A673 (cell line): ENCODE data around the gene FTCDNL1. TPM values are rescaled to one million over a fixed set of nuclear protein-coding genes. Genes with fewer than 3 reads are reported as not detected.

Experiments used
- BruUV-seq: library from RNA; stranded (reverse); fragments of 400-500 nt; replicated peaks from 2 replicates; lab custom pipeline; 2021; lab: Mats Ljungman, UMichigan
- CTCF ChIA-PET: fragments of 300-600 bp; sonication (Branson Sonifier 250); formaldehyde crosslinking; loops from one replicate; lab custom pipeline; 2022; ENCODE audit warnings: antibody characterized with exemption; lab: Charles Lee
- POLR2A ChIA-PET: fragments of 300-600 bp; sonication (Branson Sonifier 250); formaldehyde crosslinking; loops from one replicate; lab custom pipeline; 2022; ENCODE audit warnings: antibody characterized with exemption; ENCODE audit not compliant: low non-redundant PET; lab: Charles Lee
- DNase-seq: peaks from one replicate; pipeline ENCODE4 v3.0.0-alpha.2; 2015; ENCODE audit warnings: low spot score
- H3K27ac ChIP-seq: fragments of 200-600 bp; sonication (generic); 2 replicates; pipeline ENCODE4 v1.5.1; 2016; ENCODE audit warnings: mixed run types, low read depth, mild to moderate bottlenecking, mixed read lengths, antibody characterized with exemption, low read length; ENCODE audit not compliant: poor library complexity, severe bottlenecking
- H3K27me3 ChIP-seq: fragments of 200-600 bp; sonication (generic); replicated peaks from 2 replicates; pipeline ENCODE4 v1.6.1; 2017; ENCODE audit warnings: mixed run types, low read depth, mild to moderate bottlenecking, mixed read lengths, antibody characterized with exemption, low read length; ENCODE audit not compliant: insufficient read depth, poor library complexity
- H3K36me3 ChIP-seq: fragments of 200-600 bp; sonication (generic); 2 replicates; pipeline ENCODE4 v1.6.1; 2016; ENCODE audit warnings: mixed run types, mild to moderate bottlenecking, mixed read lengths, antibody characterized with exemption, low read length; ENCODE audit not compliant: insufficient read depth, poor library complexity, severe bottlenecking
- H3K4me1 ChIP-seq: fragments of 200-600 bp; sonication (generic); 2 replicates; pipeline ENCODE4 v1.6.1; 2017; ENCODE audit warnings: mixed run types, mild to moderate bottlenecking, mixed read lengths, antibody characterized with exemption, low read length; ENCODE audit not compliant: insufficient read depth, poor library complexity, severe bottlenecking
- H3K4me3 ChIP-seq: fragments of 200-600 bp; sonication (generic); 2 replicates; pipeline ENCODE4 v1.5.1; 2016; ENCODE audit warnings: low read depth, mixed run types, mild to moderate bottlenecking, mixed read lengths, low read length; ENCODE audit not compliant: poor library complexity, severe bottlenecking
- H3K9me3 ChIP-seq: fragments of 200-600 bp; sonication (generic); 2 replicates; pipeline ENCODE4 v1.6.1; 2016; ENCODE audit warnings: mixed run types, low read depth, mild to moderate bottlenecking, mixed read lengths, antibody characterized with exemption, low read length; ENCODE audit not compliant: poor library complexity, severe bottlenecking
- EZH2 ChIP-seq: fragments of 200-600 bp; sonication (generic); IDR thresholded peaks from 2 replicates; pipeline ENCODE4 v1.6.1; 2017; ENCODE audit warnings: borderline replicate concordance, low read depth, mild to moderate bottlenecking, mixed read lengths, antibody characterized with exemption, low read length; ENCODE audit not compliant: poor library complexity, severe bottlenecking
- intact Hi-C: fragments of 100-400 bp; cut with micrococcal nuclease; formaldehyde crosslinking; loops from one replicate; pipeline ENCODE4 v1.10.0; 2022; ENCODE audit not compliant: unreplicated experiment
- total RNA-seq: library from RNA; stranded (reverse); gene quantifications from 2 replicates; pipeline ENCODE4 v1.2.3, GENCODE V29; 2021
- TF ChIP-seq, protein P1 (sequence below): fragments of 300-800, 200-600 bp; sonication (generic); conservative IDR thresholded peaks from 2 replicates; pipeline ENCODE4 v1.5.1; 2017; ENCODE audit warnings: low read depth, mild to moderate bottlenecking, antibody characterized with exemption, low read length, moderate library complexity, mixed read lengths

FTCDNL1 gene
- total RNA-seq, 1 experiment from 2014 or later = 0.88 TPM

DNA sequence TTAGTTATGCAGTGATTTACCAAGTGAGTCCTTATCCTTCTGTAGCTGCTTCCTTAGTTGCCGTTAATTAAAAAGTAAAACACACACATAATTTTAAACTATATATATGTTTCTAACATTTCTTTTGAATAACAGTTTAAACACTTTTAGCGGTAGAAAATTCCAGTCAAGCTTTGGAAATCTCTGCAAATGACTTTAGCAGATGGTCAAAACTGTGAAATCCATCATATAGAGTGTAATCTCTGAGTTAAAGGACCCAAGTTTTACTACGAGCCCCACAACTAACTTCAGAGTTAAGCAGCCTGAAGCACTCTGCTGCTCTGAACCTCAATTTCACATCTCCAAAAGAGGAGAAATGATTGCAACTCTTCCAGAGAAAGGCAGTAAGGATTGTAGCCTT is 96.2 kb downstream of the FTCDNL1 start:
- BruUV-seq = no TSS peak
- H3K27me3 ChIP-seq = peaks cover 4% of the 10 kb centered on the region
- POLR2A ChIA-PET = no interaction called here
- H3K4me1 ChIP-seq = no peaks in the 10 kb centered on the region
- intact Hi-C loops = no loop called here
- H3K4me3 ChIP-seq = no peak overlapping the region
- no peak for TF ChIP-seq EZH2
- TF ChIP-seq, protein P1, sequence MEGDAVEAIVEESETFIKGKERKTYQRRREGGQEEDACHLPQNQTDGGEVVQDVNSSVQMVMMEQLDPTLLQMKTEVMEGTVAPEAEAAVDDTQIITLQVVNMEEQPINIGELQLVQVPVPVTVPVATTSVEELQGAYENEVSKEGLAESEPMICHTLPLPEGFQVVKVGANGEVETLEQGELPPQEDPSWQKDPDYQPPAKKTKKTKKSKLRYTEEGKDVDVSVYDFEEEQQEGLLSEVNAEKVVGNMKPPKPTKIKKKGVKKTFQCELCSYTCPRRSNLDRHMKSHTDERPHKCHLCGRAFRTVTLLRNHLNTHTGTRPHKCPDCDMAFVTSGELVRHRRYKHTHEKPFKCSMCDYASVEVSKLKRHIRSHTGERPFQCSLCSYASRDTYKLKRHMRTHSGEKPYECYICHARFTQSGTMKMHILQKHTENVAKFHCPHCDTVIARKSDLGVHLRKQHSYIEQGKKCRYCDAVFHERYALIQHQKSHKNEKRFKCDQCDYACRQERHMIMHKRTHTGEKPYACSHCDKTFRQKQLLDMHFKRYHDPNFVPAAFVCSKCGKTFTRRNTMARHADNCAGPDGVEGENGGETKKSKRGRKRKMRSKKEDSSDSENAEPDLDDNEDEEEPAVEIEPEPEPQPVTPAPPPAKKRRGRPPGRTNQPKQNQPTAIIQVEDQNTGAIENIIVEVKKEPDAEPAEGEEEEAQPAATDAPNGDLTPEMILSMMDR = no peak
- H3K36me3 ChIP-seq = no peaks in the 10 kb centered on the region
- no peak overlapping the region for H3K27ac ChIP-seq
- H3K9me3 ChIP-seq = no peaks in the 10 kb centered on the region
- CTCF ChIA-PET = no interaction called here
- no peak for DNase-seq

DNA sequence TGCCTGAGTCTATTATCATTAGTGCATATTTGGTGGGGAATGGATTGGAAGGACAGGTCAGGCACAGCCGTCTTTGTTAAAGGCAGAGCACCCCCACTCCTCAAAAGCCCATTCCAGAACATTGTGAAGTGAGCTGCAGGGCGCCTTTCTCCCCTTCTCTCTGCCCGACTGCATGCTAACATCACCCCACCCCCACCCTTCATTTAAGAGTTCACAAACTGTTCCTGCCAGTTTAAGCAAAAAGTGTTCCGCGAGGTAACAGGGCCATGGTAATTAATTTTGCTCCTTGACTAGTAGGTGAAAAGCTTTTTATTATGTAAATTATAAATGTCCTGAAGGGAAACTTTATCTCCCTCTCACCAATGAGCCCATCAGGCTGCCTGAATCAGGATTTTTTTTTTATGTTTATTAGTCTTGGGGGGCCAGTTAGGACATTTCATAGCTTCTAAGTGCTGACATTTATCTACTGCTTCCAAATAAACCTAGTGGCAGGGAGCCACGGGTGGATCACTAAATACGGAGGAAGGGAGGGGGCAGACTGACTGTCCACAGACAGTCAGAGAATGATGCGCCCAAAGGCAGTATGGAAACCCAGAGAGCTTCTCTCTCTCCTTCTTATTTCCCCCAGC is 99.4 kb downstream of the FTCDNL1 start:
- no peak for DNase-seq
- no TSS peak for BruUV-seq
- TF ChIP-seq, protein P1 = no peak
- no peak for TF ChIP-seq EZH2
- Histone ChIP-seq H3K36me3 (no peaks in the 10 kb centered on the region), H3K9me3 (no peaks in the 10 kb centered on the region), H3K4me1 (peaks cover 6% of the 10 kb centered on the region), H3K27me3 (peaks cover 4% of the 10 kb centered on the region), H3K27ac (no peak overlapping the region), H3K4me3 (no peak overlapping the region)
- POLR2A ChIA-PET = no interaction called here
- CTCF ChIA-PET = no interaction called here
- intact Hi-C loops = no loop called here

DNA sequence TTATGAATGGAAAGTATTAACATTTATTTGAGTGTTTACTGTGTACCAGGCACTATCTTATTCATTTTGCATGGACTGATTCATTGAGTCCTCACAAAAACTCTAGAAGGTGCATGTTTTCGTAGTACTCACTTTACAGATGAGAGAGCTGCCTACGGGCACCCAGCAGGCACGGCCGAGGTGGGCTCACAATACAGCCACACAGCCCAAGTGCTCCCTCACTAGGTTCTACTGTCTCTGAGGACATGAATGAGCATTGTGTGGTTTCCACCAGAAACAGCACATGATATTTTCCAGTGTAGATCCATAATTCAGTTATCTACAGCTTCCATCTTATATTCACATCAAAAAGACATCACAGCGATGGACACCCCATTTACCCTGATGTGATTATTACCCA is 101.4 kb downstream of the FTCDNL1 start:
- CTCF ChIA-PET = no interaction called here
- H3K9me3 ChIP-seq = no peaks in the 10 kb centered on the region
- H3K4me1 ChIP-seq = peaks cover 6% of the 10 kb centered on the region
- no peak overlapping the region for H3K27ac ChIP-seq
- no peaks in the 10 kb centered on the region for H3K36me3 ChIP-seq
- POLR2A ChIA-PET = no interaction called here
- H3K27me3 ChIP-seq = no peaks in the 10 kb centered on the region
- BruUV-seq = no TSS peak
- no peak for TF ChIP-seq EZH2
- TF ChIP-seq, protein P1 = no peak
- intact Hi-C loops = loop anchor here (10.0 kb wide), 1 partner anchor 1375 kb away; no protein-coding TSS in a partner anchor
- H3K4me3 ChIP-seq = no peak overlapping the region
- DNase-seq = no peak
